NCI-H2227 treated with DMSO at 0.1 percent for 48 hours (cell line): ENCODE measurements around the gene PGPEP1.
"Not testable (repeated sequence)": the region's sequence is repeated elsewhere in the genome, so short reads cannot be mapped to it uniquely, and the experiment has no call there.

Experiments
- DNase-seq: peaks from one replicate; lab custom pipeline; 2025; lab: John Stamatoyannopoulos, UW

Gene PGPEP1

GRCh38 chr19:18364826-18365528 lies 24.6 kb downstream of the PGPEP1 start:
- peak; percentile 32 for DNase-seq

- no peak for DNase-seq
Observed at GRCh38 chr19:18366021-18366435, 25.6 kb downstream of the PGPEP1 start.

GRCh38 chr19:18368504-18369222 lies 28.3 kb downstream of the PGPEP1 start:
- no peak for DNase-seq

GRCh38 chr19:18373407-18373891 lies 33.1 kb downstream of the PGPEP1 start:
- DNase-seq, result no peak

GRCh38 chr19:18373892-18374629 lies 33.7 kb downstream of the PGPEP1 start:
- DNase-seq, result peak; percentile 18

GRCh38 chr19:18377026-18377425 lies 36.6 kb downstream of the PGPEP1 start:
- DNase-seq, result no peak

- DNase-seq, result no peak
Observed at GRCh38 chr19:18379803-18380747, 39.7 kb downstream of the PGPEP1 start.

GRCh38 chr19:18380843-18381242 lies 40.4 kb downstream of the PGPEP1 start:
- no peak for DNase-seq

- DNase-seq, result not testable (repeated sequence)
Observed at GRCh38 chr19:18383622-18384021, 43.2 kb downstream of the PGPEP1 start.

- no peak for DNase-seq
Observed at GRCh38 chr19:18384775-18385174, 44.4 kb downstream of the PGPEP1 start.

- DNase-seq, result no peak
Observed at GRCh38 chr19:18385359-18385674, 44.9 kb downstream of the PGPEP1 start.

- DNase-seq, result no peak
Observed at GRCh38 chr19:18385675-18386542, 45.5 kb downstream of the PGPEP1 start, which contains the start of gene GDF15. TSS of gene GDF15 (plus strand) at chr19:18386158. CDS start at chr19:18386190, 32 bp downstream.

GRCh38 chr19:18386543-18387271 lies 46.3 kb downstream of the PGPEP1 start:
- no peak for DNase-seq

- peak; percentile 44 for DNase-seq
Observed at GRCh38 chr19:18388100-18388959, 47.9 kb downstream of the PGPEP1 start.

- no peak for DNase-seq
Observed at GRCh38 chr19:18388960-18389725, 48.7 kb downstream of the PGPEP1 start.

- no peak for DNase-seq
Observed at GRCh38 chr19:18389726-18390064, 49.3 kb downstream of the PGPEP1 start.

GRCh38 chr19:18390065-18390907 lies 49.9 kb downstream of the PGPEP1 start:
- no peak for DNase-seq
